Skeletal muscle tissue (tissue), 4 donors: Measurements from ENCODE around the gene ZNF609. TPM values are rescaled to one million over a fixed set of nuclear protein-coding genes. Genes with fewer than 3 reads are reported as not detected.

Experiments used
- H3K27ac ChIP-seq: one replicate; pipeline ENCODE4 v1.7.0; 2013; ENCODE audit warnings: mild to moderate bottlenecking, low read depth, low read length, inconsistent platforms
- H3K27me3 ChIP-seq, 3 donors: one replicate each; pipeline ENCODE4 v1.7.0; 2013; ENCODE audit warnings: low read length in 3 of 3; ENCODE audit not compliant: control insufficient read depth in 3 of 3, insufficient read depth in 3 of 3
- H3K36me3 ChIP-seq, 3 donors: one replicate each; pipeline ENCODE4 v1.7.0; 2013; ENCODE audit warnings: low read length in 3 of 3; ENCODE audit not compliant: control insufficient read depth in 3 of 3, insufficient read depth in 3 of 3
- H3K4me1 ChIP-seq, 3 donors: one replicate each; pipeline ENCODE4 v1.7.0; 2013; ENCODE audit warnings: low read length in 3 of 3, mild to moderate bottlenecking in 3 of 3; ENCODE audit not compliant: control insufficient read depth in 3 of 3, insufficient read depth in 3 of 3
- H3K4me3 ChIP-seq, 3 donors: one replicate each; pipeline ENCODE4 v1.7.0; 2013; ENCODE audit warnings: low read length in 3 of 3
- H3K9ac ChIP-seq, 3 donors: one replicate each; pipeline ENCODE4 v1.7.0; 2013; ENCODE audit warnings: low read length in 3 of 3, mild to moderate bottlenecking in 3 of 3, moderate library complexity in 2 of 3, low read depth in 1 of 3
- H3K9me3 ChIP-seq, 3 donors: one replicate each; pipeline ENCODE4 v1.7.0; 2013; ENCODE audit warnings: low read length in 3 of 3; ENCODE audit not compliant: control insufficient read depth in 3 of 3
- total RNA-seq: library from RNA; depleted of rRNA; stranded (reverse); fragments of >200 nt; gene quantifications from one replicate; pipeline ENCODE4 v1.2.3, GENCODE V29; 2014
- donor health status: Osteomylitis.

The ZNF609 gene
- total RNA-seq, 1 donor from 2014 or later: 13.6 TPM

DNA sequence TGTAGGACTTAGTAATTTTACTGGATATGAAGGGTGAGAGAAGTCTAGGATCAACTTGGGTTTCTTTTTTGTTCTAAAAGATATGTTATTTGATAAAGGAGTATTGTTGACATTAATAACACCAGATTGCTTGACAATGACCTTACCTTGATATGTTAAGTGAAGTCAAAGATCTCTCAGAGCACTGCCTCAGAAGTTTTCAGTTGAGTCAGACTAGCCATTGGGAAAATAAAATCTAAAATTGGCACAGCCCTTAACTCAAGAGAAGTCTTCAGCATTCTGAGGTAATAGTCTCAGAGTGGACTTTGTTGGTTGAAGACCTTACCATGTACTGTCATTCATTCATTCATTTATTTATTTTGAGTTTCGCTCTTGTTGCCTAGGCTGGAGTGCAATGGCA is 22.4 kb upstream of the ZNF609 start:
- Histone ChIP-seq H3K9me3 (no peaks in the 10 kb centered on the region), H3K27me3 (no peaks in the 10 kb centered on the region), H3K4me3 (no peak overlapping the region)

DNA sequence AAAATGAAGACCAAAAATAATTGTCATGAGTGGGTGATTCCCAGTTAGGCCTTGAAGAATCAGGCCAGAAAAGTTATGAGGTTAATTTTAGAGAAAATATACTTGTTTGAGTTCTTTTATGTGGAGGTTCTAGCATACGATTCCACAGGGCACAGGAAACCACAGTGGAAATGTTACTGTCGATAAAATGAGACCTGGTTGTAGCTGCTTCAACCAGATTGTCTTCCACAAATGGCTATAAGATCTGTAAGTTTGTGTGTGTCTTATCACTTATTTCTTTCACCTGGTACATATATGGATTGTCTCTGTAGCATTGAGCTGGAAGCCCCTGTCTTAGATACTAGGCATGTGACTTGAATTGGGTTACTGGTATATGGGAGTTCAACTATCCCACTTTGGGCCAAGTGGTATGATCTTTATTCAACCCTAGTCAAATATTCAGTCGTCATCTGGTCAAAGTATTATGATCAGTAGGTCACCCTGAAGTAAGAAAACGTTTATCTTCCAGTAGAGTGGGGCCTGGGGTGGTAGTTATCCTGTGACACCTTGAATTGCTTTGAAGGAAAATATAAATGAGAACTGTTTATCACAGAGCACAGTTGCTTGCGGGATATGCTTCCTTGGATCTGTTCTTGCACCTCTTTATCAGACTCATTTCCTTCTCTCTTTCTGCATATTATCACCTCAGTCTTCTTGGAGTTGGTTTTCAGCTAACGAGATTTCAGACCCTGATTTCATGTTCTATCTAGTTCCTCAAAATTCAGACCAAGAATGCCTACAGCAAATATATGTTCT is 21.5 kb upstream of the ZNF609 start:
- no peak overlapping the region for H3K9ac ChIP-seq
- H3K36me3 ChIP-seq: no peaks in the 10 kb centered on the region
- H3K4me1 ChIP-seq: no peaks in the 10 kb centered on the region
- H3K9me3 ChIP-seq: no peaks in the 10 kb centered on the region
- no peak overlapping the region for H3K27ac ChIP-seq
- no peak overlapping the region for H3K4me3 ChIP-seq
- no peaks in the 10 kb centered on the region for H3K27me3 ChIP-seq

More for the DNA sequence above, 22.4 kb upstream of the ZNF609 start:
- Histone ChIP-seq H3K9ac (no peak overlapping the region), H3K4me1 (no peaks in the 10 kb centered on the region), H3K27ac (no peak overlapping the region), H3K36me3 (no peaks in the 10 kb centered on the region)

- H3K9me3 ChIP-seq: no peaks in the 10 kb centered on the region
- no peaks in the 10 kb centered on the region for H3K27me3 ChIP-seq
- no peak overlapping the region for H3K4me3 ChIP-seq
- peaks cover 0 to 4% (median 0%) of the 10 kb centered on the region in 3 donors for H3K4me1 ChIP-seq
- no peak overlapping the region for H3K9ac ChIP-seq
- H3K27ac ChIP-seq: no peak overlapping the region
- H3K36me3 ChIP-seq: peaks cover 0 to 1% (median 0%) of the 10 kb centered on the region in 3 donors
These were observed 18.5 kb upstream of the ZNF609 start for GRCh38 chr15:64441852-64442251.

DNA sequence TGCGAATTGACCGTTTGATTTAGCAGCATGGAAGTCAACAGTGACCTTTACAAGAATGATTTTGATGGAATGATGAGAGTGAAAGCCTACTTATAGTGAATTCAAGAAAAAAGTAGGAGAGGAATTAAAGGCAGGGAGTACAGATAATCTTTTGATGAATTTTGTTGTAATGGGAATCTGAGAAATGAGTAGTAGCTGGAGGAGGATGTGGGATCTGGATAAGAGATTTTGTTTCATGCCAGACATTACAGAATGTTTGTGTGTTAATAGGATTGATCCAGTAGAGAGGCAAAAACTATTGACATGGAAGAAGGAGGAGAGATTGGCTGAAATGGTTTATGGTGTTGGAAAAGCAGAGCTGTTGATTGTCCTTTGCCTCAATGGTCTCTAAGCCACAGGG is 17.4 kb upstream of the ZNF609 start:
- H3K27me3 ChIP-seq: no peaks in the 10 kb centered on the region
- peak overlapping the region; percentile 30 for H3K27ac ChIP-seq
- H3K36me3 ChIP-seq: peaks cover 3 to 10% (median 9%) of the 10 kb centered on the region in 3 donors
- H3K9me3 ChIP-seq: no peaks in the 10 kb centered on the region
- no peak overlapping the region for H3K4me3 ChIP-seq
- peaks cover 0 to 4% (median 0%) of the 10 kb centered on the region in 3 donors for H3K4me1 ChIP-seq
- H3K9ac ChIP-seq: no peak overlapping the region

- Histone ChIP-seq H3K27me3 (no peaks in the 10 kb centered on the region), H3K9ac (no peak overlapping the region), H3K27ac (peak overlapping the region; percentile 30), H3K9me3 (no peaks in the 10 kb centered on the region), H3K4me3 (no peak overlapping the region), H3K4me1 (peaks cover 0 to 4% (median 0%) of the 10 kb centered on the region in 3 donors), H3K36me3 (peaks cover 5 to 14% (median 13%) of the 10 kb centered on the region in 3 donors)
These were observed 16.4 kb upstream of the ZNF609 start for GRCh38 chr15:64443747-64444621.

DNA sequence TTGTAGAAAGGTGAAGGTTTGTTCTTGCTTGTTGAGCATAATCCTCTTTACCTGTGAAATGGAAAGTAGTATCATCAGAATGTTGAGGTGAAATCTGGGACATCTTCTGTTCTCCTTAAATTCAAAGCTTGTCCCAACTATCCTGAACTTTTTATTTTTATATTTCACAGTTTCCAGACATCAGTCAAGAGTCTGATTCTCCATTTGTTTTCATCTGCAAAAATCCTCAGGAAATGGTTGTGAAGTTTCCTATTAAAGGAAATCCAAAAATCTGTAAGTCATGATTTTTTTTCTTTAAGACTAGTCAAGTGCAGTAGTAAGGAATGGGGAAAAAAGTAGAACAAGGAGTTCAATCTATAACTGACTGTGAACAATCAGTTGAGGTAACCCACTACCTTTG is 15.5 kb upstream of the ZNF609 start:
- no peaks in the 10 kb centered on the region for H3K27me3 ChIP-seq
- no peak overlapping the region for H3K9ac ChIP-seq
- peaks cover 0 to 4% (median 0%) of the 10 kb centered on the region in 3 donors for H3K4me1 ChIP-seq
- H3K4me3 ChIP-seq: no peak overlapping the region
- no peak overlapping the region for H3K27ac ChIP-seq
- H3K36me3 ChIP-seq: peaks cover 5 to 16% (median 13%) of the 10 kb centered on the region in 3 donors
- H3K9me3 ChIP-seq: no peaks in the 10 kb centered on the region

- peaks cover 5 to 18% (median 13%) of the 10 kb centered on the region in 3 donors for H3K36me3 ChIP-seq
- H3K9me3 ChIP-seq: no peaks in the 10 kb centered on the region
- H3K27ac ChIP-seq: no peak overlapping the region
- H3K9ac ChIP-seq: no peak overlapping the region
- H3K4me1 ChIP-seq: peaks cover 0 to 4% (median 0%) of the 10 kb centered on the region in 3 donors
- no peaks in the 10 kb centered on the region for H3K27me3 ChIP-seq
- no peak overlapping the region for H3K4me3 ChIP-seq
These were observed 12.7 kb upstream of the ZNF609 start for GRCh38 chr15:64447536-64448315.

GRCh38 chr15:64452988-64453688 is 7.2 kb upstream of the ZNF609 start:
- Histone ChIP-seq H3K27ac (no peak overlapping the region), H3K9me3 (no peaks in the 10 kb centered on the region), H3K4me3 (no peak overlapping the region), H3K36me3 (peaks cover 1 to 14% (median 3%) of the 10 kb centered on the region in 3 donors), H3K4me1 (no peaks in the 10 kb centered on the region), H3K27me3 (no peaks in the 10 kb centered on the region), H3K9ac (no peak overlapping the region)

DNA sequence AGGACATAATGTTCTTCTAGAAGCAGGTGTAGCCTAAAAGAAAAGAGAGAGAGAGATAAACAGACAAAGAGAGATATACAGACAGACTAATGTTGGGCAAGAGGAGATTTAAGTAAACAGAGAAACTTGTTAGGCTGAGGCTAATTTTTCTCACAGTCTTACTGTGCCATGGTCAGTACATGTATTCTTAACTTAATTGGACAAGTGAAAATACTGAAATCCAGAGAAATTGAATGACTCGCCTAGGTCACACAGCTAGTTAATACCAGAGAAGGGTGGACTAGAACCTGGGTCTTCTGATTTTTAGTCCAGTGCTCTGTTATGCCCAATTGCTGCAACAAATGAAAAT is 6.7 kb upstream of the ZNF609 start:
- Histone ChIP-seq H3K27ac (no peak overlapping the region), H3K4me1 (no peaks in the 10 kb centered on the region), H3K36me3 (peaks cover 0 to 12% (median 0%) of the 10 kb centered on the region in 3 donors), H3K9me3 (no peaks in the 10 kb centered on the region), H3K27me3 (no peaks in the 10 kb centered on the region), H3K4me3 (no peak overlapping the region), H3K9ac (no peak overlapping the region)
